Tibial artery (tissue), 4 donors: ENCODE results near the gene SCGB1C1.

ENCODE experiments used
- DNase-seq, 2 donors: peaks; one replicate each; pipeline ENCODE4 v3.0.0-alpha.2; 2019
- H3K27ac ChIP-seq, 2 donors: fragments of 200-600 bp; sonication (generic) in 1 of 2; 1 replicate in 1 of 2; 2 replicates in 1 of 2; pipeline ENCODE4 v1.5.1; 2018 to 2019; ENCODE audit warnings: mild to moderate bottlenecking in 1 of 2
- H3K27me3 ChIP-seq, 2 donors: fragments of 200-600 bp; sonication (generic) in 1 of 2; one replicate each; pipeline versions ENCODE4 v1.5.1 to v1.6.0; 2016 to 2019
- H3K36me3 ChIP-seq, 3 donors: fragments of 200-600 bp; sonication (generic) in 2 of 3; one replicate each; pipeline ENCODE4 v1.5.1; 2016 to 2019; ENCODE audit warnings: mild to moderate bottlenecking in 2 of 3
- H3K4me1 ChIP-seq, 4 donors: fragments of 200-600 bp; sonication (generic) in 2 of 4; 1 replicate in 3 of 4; 2 replicates in 1 of 4; pipeline ENCODE4 v1.5.1; 2016 to 2019
- H3K4me3 ChIP-seq, 2 donors: fragments of 200-600 bp; sonication (generic) in 1 of 2; 1 replicate in 1 of 2; 2 replicates in 1 of 2; pipeline ENCODE4 v1.5.1; 2018 to 2019; ENCODE audit warnings: mild to moderate bottlenecking in 2 of 2
- H3K9me3 ChIP-seq, 3 donors: fragments of 200-600 bp; sonication (generic) in 1 of 3; one replicate each; pipeline ENCODE4 v1.5.1; 2016 to 2019
- CTCF ChIP-seq, 2 experiments: fragments of 200-600 bp in 1 of 2; fragments of 450-650 bp in 1 of 2; IDR thresholded peaks; one replicate each; pipeline ENCODE4 v1.5.1; 2017 to 2019; ENCODE audit warnings: antibody characterized with exemption in 2 of 2, mild to moderate bottlenecking in 1 of 2, moderate library complexity in 1 of 2
- intact Hi-C: fragments of 100-400 bp; cut with DNase I; formaldehyde crosslinking; loops from one replicate; pipeline ENCODE4 v1.15.0; 2023; ENCODE audit warnings: low total_unique reads

SCGB1C1 gene

GRCh38 chr11:204587-205109 is 11.8 kb downstream of the SCGB1C1 start:
- TF ChIP-seq CTCF (IDR thresholded peaks at IDR 0.05), result no peak
- H3K27ac ChIP-seq, result no peak overlapping the region
- intact Hi-C loops, result loop anchor here (5.0 kb wide), 1 partner anchor 243 kb away; no protein-coding TSS in a partner anchor
- H3K27me3 ChIP-seq, result no peaks in the 10 kb centered on the region
- peaks cover 17 to 65% (median 35%) of the 10 kb centered on the region in 3 donors for H3K36me3 ChIP-seq
- no peak for DNase-seq
- peaks cover 12 to 42% (median 38%) of the 10 kb centered on the region in 4 donors for H3K4me1 ChIP-seq
- H3K4me3 ChIP-seq, result no peak overlapping the region
- no peaks in the 10 kb centered on the region for H3K9me3 ChIP-seq

- peak overlapping the region; percentile 93 to 97 for H3K4me3 ChIP-seq
- TF ChIP-seq CTCF (IDR thresholded peaks at IDR 0.05), result no peak
- H3K9me3 ChIP-seq, result no peaks in the 10 kb centered on the region
- no peaks in the 10 kb centered on the region for H3K27me3 ChIP-seq
- no peak for DNase-seq
- H3K27ac ChIP-seq, result peak overlapping the region; percentile 96 to 97
- H3K36me3 ChIP-seq, result peaks cover 22 to 66% (median 40%) of the 10 kb centered on the region in 3 donors
- peaks cover 12 to 49% (median 45%) of the 10 kb centered on the region in 4 donors for H3K4me1 ChIP-seq
- intact Hi-C loops, result loop anchor here (5.0 kb wide), 1 partner anchor 242 kb away; no protein-coding TSS in a partner anchor
Observed at GRCh38 chr11:205221-206001, 12.5 kb downstream of the SCGB1C1 start.

- peak overlapping the region; percentile 96 to 97 for H3K27ac ChIP-seq
- DNase-seq, result no peak
- peaks cover 12 to 55% (median 51%) of the 10 kb centered on the region in 4 donors for H3K4me1 ChIP-seq
- peaks cover 27 to 66% (median 41%) of the 10 kb centered on the region in 3 donors for H3K36me3 ChIP-seq
- no peaks in the 10 kb centered on the region for H3K27me3 ChIP-seq
- peak overlapping the region; percentile 93 to 97 for H3K4me3 ChIP-seq
- no peaks in the 10 kb centered on the region for H3K9me3 ChIP-seq
- TF ChIP-seq CTCF (IDR thresholded peaks at IDR 0.05), result no peak
- intact Hi-C loops, result loop anchor here (5.0 kb wide), 1 partner anchor 241 kb away; no protein-coding TSS in a partner anchor
Observed at GRCh38 chr11:206002-206384, 13.1 kb downstream of the SCGB1C1 start.

- H3K4me1 ChIP-seq, result peaks cover 12 to 59% (median 53%) of the 10 kb centered on the region in 4 donors
- H3K36me3 ChIP-seq, result peaks cover 29 to 66% (median 47%) of the 10 kb centered on the region in 3 donors
- H3K27ac ChIP-seq, result peak overlapping the region; percentile 96 to 97
Observed at GRCh38 chr11:206526-207207, 13.8 kb downstream of the SCGB1C1 start.

More at GRCh38 chr11:206526-207207, 13.8 kb downstream of the SCGB1C1 start:
- peak overlapping the region; percentile 93 to 97 for H3K4me3 ChIP-seq
- H3K9me3 ChIP-seq, result no peaks in the 10 kb centered on the region
- DNase-seq, result peak in 1 of 2 donors; percentile 76
- no peaks in the 10 kb centered on the region for H3K27me3 ChIP-seq
- intact Hi-C loops, result loop anchor here (5.0 kb wide), 1 partner anchor 241 kb away; no protein-coding TSS in a partner anchor
- no peak for TF ChIP-seq CTCF (IDR thresholded peaks at IDR 0.05)
